Measurements from ENCODE around the gene ZDHHC13. TPM values are rescaled to one million over a fixed set of nuclear protein-coding genes. Genes with fewer than 3 reads are reported as not detected.

Gene ZDHHC13
- total and polyA plus RNA-seq, 12 donors, result 6.5 to 30.7 (median 9.0) TPM

GRCh38 chr11:19091366-19091765 lies 25.6 kb upstream of the ZDHHC13 start:
- H3K36me3 ChIP-seq (replicated peaks in 1 of 2), result no peaks in the 10 kb centered on the region
- H3K4me3 ChIP-seq, result no peak overlapping the region
- no peak for DNase-seq
- H3K9me3 ChIP-seq (replicated peaks in 1 of 3), result no peaks in the 10 kb centered on the region
- no peak for TF ChIP-seq POLR2A (IDR thresholded peaks at IDR 0.05)
- TF ChIP-seq, protein P1, sequence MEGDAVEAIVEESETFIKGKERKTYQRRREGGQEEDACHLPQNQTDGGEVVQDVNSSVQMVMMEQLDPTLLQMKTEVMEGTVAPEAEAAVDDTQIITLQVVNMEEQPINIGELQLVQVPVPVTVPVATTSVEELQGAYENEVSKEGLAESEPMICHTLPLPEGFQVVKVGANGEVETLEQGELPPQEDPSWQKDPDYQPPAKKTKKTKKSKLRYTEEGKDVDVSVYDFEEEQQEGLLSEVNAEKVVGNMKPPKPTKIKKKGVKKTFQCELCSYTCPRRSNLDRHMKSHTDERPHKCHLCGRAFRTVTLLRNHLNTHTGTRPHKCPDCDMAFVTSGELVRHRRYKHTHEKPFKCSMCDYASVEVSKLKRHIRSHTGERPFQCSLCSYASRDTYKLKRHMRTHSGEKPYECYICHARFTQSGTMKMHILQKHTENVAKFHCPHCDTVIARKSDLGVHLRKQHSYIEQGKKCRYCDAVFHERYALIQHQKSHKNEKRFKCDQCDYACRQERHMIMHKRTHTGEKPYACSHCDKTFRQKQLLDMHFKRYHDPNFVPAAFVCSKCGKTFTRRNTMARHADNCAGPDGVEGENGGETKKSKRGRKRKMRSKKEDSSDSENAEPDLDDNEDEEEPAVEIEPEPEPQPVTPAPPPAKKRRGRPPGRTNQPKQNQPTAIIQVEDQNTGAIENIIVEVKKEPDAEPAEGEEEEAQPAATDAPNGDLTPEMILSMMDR (IDR thresholded peaks at IDR 0.05), result no peak
- intact Hi-C loops (cut with DNase I), result no loop called here
- no peaks in the 10 kb centered on the region for H3K4me1 ChIP-seq (replicated peaks in 1 of 2)
- peaks cover 3% of the 10 kb centered on the region for H3K27me3 ChIP-seq
- 73 to 87% (median 79%) methylated on average over 1 of the region's 1 CpG for WGBS, 4 donors
- H3K27ac ChIP-seq, result no peak overlapping the region

DNA sequence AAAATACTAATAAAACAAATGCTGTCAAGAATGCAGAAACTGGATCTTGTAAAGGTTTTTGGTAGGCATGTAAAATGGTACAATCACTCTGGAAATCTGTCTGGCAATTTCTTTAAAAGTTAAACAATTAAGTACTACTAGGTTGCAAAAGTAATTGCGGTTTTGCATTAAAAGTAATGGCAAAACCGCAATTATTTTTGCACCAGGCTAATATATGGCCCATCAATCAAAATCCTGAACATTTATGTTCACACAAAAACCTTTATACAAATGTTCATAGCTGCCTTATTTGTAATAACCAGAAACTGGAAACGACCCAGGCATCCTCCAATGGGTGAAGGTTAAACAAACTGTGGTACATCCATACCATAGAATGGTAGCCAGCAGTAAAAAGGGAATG lies 24.6 kb upstream of the ZDHHC13 start:
- no peak overlapping the region for H3K4me3 ChIP-seq
- H3K27me3 ChIP-seq, result peaks cover 3% of the 10 kb centered on the region
- H3K27ac ChIP-seq, result no peak overlapping the region
- DNase-seq, result no peak
- no peaks in the 10 kb centered on the region for H3K36me3 ChIP-seq (replicated peaks in 1 of 2)
- intact Hi-C loops (cut with DNase I), result no loop called here
- WGBS, 4 donors, result 70 to 77% (median 72%) methylated on average over 3 of the region's 3 CpGs
- H3K9me3 ChIP-seq (replicated peaks in 1 of 3), result no peaks in the 10 kb centered on the region
- no peaks in the 10 kb centered on the region for H3K4me1 ChIP-seq (replicated peaks in 1 of 2)
- no peak for TF ChIP-seq POLR2A (IDR thresholded peaks at IDR 0.05)
- TF ChIP-seq, protein P1 (IDR thresholded peaks at IDR 0.05), result no peak

- intact Hi-C loops (cut with DNase I), result no loop called here
These were observed 24.1 kb upstream of the ZDHHC13 start for GRCh38 chr11:19092850-19093249.

GRCh38 chr11:19093976-19094375 lies 23.0 kb upstream of the ZDHHC13 start:
- H3K4me1 ChIP-seq (replicated peaks in 1 of 2), result no peaks in the 10 kb centered on the region
- no peak for TF ChIP-seq POLR2A (IDR thresholded peaks at IDR 0.05)
- TF ChIP-seq, protein P1 (IDR thresholded peaks at IDR 0.05), result no peak
- DNase-seq, result no peak
- 53 to 71% (median 62%) methylated on average over 4 of the region's 4 CpGs for WGBS, 4 donors
- H3K36me3 ChIP-seq (replicated peaks in 1 of 2), result no peaks in the 10 kb centered on the region
- H3K27ac ChIP-seq, result no peak overlapping the region
- intact Hi-C loops (cut with DNase I), result no loop called here
- H3K9me3 ChIP-seq (replicated peaks in 1 of 3), result no peaks in the 10 kb centered on the region
- H3K4me3 ChIP-seq, result no peak overlapping the region
- peaks cover 3% of the 10 kb centered on the region for H3K27me3 ChIP-seq

More at GRCh38 chr11:19092850-19093249, 24.1 kb upstream of the ZDHHC13 start:
- WGBS, 4 donors, result 91 to 97% (median 95%) methylated on average over 2 of the region's 2 CpGs
- Histone ChIP-seq H3K4me1 (replicated peaks in 1 of 2) (no peaks in the 10 kb centered on the region), H3K27ac (no peak overlapping the region), H3K27me3 (peaks cover 3% of the 10 kb centered on the region), H3K4me3 (no peak overlapping the region), H3K36me3 (replicated peaks in 1 of 2) (no peaks in the 10 kb centered on the region), H3K9me3 (replicated peaks in 1 of 3) (no peaks in the 10 kb centered on the region)
- TF ChIP-seq, protein P1 (IDR thresholded peaks at IDR 0.05), result no peak
- no peak for TF ChIP-seq POLR2A (IDR thresholded peaks at IDR 0.05)
- no peak for DNase-seq

All from adrenal gland (tissue), 12 donors.